GM18907 (cell line): ENCODE measurements around the gene ALCAM.
"Not testable (repeated sequence)": the region's sequence is repeated elsewhere in the genome, so short reads cannot be mapped to it uniquely, and the experiment has no call there.

Experiments
- ATAC-seq: cut with Tn5 transposase; IDR thresholded peaks from one replicate; pipeline ENCODE4 v1.9.1; 2021; ENCODE audit warnings: mild to moderate bottlenecking, moderate library complexity; ENCODE audit not compliant: unreplicated experiment

ALCAM gene

DNA sequence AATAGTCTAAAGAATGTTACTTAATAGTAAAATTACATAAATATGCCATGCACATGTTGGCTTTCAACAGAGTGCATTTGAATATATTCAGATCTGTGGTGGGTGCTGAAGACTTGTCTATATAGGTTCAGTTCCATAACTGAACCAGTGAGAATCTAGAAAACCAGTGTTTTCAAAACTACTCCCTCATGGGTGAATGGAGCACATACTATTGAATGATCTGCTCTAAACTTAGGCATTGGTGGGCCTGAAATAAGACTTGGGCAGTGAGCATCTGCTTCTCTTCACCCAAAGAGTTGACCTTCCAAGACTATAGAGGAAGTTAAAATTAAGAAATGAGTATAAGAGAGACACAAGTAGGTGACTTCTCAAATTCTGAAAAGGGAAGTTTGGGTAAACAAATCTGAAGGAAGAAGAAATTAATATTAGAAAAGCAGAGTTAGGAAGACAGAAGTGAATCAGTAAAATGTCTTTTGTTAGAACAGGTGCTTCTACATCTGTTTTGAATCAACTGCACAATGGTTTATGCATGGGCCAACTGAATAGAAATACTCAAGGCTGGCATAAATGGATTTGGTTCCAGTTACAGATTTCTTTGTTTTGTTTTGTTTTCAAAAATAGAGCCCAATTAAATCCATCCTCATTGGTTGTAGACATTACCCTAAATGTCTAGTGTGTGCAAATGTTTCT lies 19.3 kb downstream of the ALCAM start:
- ATAC-seq, result peak; percentile 91

DNA sequence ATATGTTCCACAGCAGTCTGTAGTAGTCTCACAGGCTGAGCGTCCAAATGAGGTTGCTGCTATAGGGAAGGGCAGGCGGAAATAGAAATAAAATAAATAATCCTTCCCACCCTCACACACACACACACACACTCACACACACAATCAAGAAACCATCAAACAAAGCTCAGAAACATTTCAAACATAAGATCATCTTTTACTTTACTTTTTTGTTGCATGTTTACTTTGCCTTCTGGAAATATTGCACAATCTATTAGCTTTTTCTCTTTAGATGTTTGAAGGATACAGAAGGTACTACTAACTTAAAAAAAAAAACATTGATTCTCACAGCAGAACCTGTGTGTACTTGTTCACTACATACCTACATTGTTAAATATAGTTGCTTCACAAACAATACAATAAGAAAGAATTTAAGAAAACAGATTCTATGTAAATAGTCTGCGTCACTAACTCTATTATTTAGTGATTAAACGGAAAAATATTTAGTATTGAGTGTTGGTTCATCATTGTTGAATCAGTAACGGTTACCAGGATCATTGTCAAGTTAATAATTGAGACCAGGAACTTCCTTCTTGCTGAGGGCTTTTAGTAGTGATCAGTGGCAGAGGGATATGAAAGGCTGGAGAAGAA lies 20.5 kb downstream of the ALCAM start:
- ATAC-seq, result no peak

DNA sequence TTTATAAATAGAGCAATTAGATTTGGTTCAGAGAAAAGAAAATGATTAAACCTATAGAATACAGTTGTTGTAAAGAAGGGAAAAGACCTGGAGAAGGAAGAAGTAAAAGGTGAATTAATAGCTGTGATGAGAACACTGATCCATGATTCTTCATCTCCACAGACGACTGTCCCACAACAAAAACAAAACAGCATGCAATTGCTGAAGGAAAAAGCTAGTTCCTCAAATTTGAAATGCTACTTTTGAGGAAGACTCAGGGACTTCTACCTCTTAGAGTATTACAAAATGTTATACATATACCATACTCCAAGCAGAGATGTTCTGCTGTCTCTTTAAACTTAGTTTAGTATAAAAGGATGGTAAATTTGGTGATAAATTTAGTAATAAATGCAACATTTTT lies 21.5 kb downstream of the ALCAM start:
- no peak for ATAC-seq

DNA sequence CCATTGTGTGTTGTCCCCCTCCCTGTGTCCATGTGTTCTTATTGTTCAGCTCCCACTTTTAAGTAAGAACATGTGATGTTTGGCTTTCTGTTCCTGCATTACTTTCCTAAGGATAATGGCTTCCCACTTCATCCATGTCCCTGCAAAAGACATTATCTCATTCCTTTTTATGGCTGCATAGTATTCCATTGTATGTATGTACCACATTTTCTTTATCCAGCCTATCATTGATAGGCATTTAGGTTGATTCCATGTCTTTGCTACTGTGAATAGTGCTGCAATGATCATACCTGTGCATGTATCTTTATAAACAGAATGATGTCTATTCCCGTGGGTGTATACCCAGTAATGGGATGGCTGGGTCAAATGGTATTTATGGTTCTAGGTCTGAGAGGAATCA lies 23.1 kb downstream of the ALCAM start:
- ATAC-seq, result not testable (repeated sequence)

DNA sequence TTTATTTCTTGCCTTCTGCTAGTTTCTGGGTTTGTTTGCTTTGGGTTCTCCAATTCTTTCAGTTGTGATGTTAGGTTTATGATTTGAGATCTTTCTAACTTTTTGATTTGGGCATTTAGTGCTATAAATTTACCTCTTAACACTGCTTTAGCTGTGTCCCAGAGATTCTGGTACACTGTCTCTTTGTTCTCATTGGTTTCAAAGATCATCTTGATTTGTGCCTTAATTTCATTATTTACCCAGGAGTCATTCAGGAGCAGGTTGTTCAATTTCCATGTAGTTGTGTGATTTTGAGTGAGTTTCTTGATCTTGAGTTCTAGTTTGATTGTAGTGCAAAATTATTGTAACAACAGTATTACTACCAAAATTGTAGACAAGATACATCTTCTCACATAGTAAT lies 25.9 kb downstream of the ALCAM start:
- not testable (repeated sequence) for ATAC-seq

DNA sequence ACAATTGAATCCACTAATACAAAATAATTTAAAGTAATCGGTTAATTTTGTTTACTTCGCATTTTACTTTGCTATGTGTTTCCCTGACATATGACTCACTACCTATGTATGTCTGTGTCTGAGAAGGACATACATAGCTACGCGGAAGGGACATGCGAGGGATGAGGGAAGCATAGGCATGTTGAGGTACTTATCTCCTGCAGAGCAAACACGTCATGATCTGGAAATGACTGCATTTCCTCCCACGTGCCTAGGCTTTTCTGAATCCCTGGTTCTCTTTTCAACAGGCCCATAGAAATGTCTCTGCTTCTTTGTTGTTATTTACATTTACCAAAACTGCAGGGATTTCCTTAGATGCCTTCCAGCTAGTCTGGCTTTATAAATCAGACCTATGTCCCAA lies 27.5 kb downstream of the ALCAM start:
- ATAC-seq, result no peak

- peak; percentile 65 for ATAC-seq
These were observed 31.3 kb downstream of the ALCAM start for GRCh38 chr3:105397974-105398373.

DNA sequence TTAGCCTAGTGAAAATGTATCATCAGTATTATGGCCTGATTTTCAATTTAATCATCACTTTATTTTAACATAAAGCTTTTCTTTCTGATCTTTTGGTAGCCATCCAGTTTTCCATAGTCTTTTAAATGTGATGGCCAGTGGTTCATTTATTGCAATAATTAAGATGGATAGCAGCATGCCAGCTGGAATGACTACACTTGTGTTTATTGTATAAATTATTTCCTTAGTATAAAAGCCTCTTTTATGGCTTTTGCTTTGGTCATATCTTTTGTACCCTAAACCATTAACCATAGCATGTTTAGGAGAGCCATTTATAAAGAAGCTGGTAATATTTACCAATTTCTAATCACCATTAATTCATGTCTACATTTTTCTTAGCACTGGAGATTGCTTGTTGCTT lies 31.7 kb downstream of the ALCAM start:
- ATAC-seq, result no peak

DNA sequence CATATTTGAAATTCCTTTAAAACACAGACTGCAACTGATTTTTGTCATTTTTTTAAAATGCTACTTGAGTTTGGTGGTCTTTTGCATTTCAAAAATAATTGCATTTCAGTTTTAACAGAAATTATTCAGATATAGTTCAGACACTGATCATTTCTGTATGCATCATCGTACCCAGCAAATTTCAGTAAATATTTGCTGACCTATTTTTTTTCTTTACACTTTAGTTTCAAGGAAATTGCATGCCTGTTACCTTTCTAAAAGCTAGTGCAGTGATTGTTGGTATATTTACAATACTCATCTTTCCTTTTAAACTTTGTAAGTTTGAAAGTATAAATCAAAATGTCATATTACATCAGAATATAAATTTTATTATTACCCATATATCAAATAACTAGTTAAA lies 32.4 kb downstream of the ALCAM start:
- ATAC-seq, result no peak

DNA sequence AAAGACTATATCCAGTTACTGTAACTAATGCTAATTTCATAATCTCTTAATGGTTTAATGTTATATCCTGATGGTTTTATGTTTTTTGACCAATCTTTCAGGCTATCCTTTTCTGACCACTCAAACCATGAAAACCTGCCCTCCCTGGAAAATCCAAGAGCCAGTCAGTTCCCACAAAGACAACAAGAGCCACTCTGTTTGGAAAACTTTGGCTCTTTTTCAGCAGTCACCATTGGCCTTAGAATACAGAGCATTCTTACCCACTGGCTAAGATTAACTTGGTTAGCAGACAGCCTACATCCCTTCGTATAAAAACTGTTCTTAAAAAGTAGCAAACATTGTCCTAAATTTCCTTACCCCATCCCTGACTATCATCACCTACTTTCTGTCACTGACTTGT lies 32.9 kb downstream of the ALCAM start:
- no peak for ATAC-seq

- no peak for ATAC-seq
These were observed 34.5 kb downstream of the ALCAM start for GRCh38 chr3:105401254-105401653.

DNA sequence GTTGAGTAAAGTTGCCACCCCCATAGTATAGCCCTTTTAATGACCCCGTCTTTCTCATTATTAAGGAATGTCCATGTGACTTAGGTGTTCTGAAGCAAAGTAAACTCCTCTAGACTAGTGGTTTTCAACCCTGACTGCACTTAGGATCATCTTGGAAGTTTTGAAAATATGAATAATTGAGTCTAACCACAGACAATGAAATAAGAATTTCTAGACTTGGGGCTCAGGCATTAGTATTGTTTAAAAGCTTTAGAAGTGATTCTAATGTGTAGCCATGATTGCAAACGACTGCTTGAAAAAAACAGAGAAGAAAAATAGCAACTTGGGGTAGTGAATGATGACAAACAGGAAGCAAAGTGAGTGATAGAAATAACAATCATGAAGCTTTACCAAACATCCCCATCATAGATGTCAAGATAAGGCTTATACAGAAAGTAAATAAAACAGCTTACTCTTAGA lies 35.0 kb downstream of the ALCAM start:
- no peak for ATAC-seq

DNA sequence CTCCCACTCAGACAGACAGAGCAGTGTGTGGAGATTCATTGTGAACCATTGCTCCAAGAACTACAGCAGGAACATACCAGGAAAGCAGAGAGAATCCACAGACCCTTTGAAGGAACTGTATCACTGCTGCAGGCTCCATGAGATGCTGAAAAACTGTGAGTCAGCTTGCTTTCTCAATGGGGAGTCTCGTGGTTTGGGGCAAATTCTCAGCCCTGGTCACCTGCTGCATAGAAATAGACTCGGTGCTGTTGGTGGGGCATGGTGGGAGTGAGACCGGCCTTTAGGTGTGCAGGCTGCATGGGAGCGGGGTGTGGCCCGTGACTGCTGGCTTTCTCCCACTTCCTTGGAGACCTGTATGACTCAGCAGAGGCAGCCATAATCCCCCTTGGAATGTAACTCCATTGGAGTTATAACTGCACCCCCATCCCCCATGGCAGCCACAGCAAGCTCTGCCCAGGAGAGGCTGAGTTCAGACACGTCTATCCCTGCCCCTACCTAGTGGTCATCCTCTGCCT lies 35.6 kb downstream of the ALCAM start:
- no peak for ATAC-seq

GRCh38 chr3:105403034-105403433 lies 36.3 kb downstream of the ALCAM start:
- ATAC-seq, result not testable (repeated sequence)

DNA sequence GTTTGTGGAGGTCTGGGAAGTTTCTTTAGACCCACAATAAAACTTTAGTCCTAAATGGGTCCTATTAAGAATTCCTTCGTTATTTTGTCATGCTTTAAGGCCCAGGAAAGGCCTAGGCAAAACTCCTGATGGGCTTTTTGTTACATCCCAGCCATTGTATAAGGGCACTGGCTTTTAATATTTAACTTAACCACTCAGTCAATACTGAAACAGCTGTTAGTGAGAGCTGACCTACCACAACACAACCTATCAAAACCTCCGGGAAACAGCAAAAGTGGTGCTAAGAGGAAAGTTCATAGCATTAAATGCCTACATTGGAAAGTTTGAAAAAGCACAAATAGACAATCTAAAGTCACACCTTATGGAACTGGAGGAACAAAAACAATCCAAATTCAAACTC lies 39.6 kb downstream of the ALCAM start:
- ATAC-seq, result no peak

GRCh38 chr3:105409364-105409763 lies 42.7 kb downstream of the ALCAM start:
- no peak for ATAC-seq

- ATAC-seq, result no peak
These were observed 46.7 kb downstream of the ALCAM start for GRCh38 chr3:105413343-105413887.

GRCh38 chr3:105414841-105415240 lies 48.1 kb downstream of the ALCAM start:
- ATAC-seq, result no peak

DNA sequence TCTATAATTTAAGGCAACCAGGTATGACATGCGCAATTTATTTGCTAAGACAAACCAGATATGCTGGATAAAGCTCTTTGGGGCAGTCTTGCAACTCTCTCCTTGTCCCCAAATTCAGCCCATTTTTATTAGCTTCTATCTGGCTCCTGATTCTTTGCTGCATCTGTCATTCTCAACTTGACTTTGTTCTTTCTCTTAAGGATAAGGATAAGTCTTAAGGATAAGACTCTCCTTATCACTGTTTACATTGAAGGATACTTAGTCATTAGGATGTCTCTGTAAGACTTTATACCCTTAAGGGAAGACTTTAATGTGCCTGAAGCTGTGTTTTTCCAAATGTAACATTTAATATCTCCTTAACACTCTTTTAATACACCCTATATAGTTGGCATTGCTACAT lies 49.2 kb downstream of the ALCAM start:
- ATAC-seq, result no peak

DNA sequence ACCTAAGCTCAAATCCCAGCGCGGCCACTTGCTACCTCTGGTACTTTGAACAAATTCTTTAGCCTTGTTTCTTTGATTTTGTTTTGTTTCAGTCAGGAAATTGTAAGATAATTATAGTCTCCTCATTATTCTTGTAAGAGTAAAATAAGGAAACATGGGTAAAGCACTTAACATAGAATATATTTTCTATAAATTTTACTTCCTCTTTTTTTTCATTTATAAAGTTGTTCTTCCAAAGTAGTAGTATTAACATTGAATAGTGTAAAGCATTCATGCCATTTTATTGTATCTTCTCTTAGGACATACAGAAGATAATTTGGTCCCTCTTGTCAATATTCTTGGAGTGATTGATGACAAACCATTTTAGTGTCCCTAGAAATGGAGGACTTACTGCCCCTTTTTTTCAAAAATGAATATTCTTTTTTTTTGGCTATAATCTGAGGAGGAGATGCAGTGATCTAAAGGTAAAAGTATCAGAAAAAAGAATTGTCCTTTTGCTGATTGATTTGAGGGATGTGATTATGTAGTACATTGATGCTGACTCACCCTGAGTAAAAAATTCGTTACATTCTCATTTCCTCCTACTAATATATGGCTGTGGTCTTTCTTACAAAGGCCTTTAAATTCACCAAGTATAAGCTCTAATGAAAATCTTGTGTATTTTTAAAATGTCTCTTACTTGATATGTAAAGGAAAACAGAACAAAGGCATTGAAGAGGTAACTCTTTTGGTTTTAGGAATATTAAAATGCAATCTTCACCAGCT lies 51.0 kb downstream of the ALCAM start:
- no peak for ATAC-seq

DNA sequence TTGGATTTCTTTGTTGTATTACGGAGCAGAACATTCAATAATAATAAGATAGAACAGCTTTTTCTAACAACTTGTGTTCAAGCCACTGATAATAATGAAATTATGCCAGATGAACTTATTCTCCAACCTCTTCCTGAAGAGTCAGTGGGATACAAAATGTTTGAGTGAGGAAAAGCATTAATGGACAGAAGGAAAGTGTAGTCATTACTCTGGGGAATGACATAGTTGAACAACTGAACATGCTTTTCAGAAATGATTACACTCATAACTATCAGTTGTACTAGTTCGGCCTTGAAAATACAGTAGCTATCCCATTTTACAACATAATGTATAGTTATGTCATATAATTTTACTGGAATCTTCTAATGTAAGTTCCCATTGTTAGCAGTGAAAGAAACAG lies 55.9 kb downstream of the ALCAM start:
- ATAC-seq, result no peak
